ENCODE results near the gene SLC39A11. TPM values are rescaled to one million over a fixed set of nuclear protein-coding genes. Genes with fewer than 3 reads are reported as not detected.
"Not testable (repeated sequence)": the region's sequence is repeated elsewhere in the genome, so short reads cannot be mapped to it uniquely, and the experiment has no call there.

SLC39A11 gene
- total RNA-seq, 1 donor from 2014 or later = 46.1 TPM

GRCh38 chr17:73111386-73111785 is 18.9 kb upstream of the SLC39A11 start:
- DNase-seq (ENCODE audit: low spot score) = no peak
- no peak for ATAC-seq

GRCh38 chr17:73107191-73107590 is 14.7 kb upstream of the SLC39A11 start:
- ATAC-seq = no peak
- DNase-seq (ENCODE audit: low spot score) = no peak

- ATAC-seq = no peak
- no peak for DNase-seq (ENCODE audit: low spot score)
Measured at GRCh38 chr17:73105431-73105830, 12.9 kb upstream of the SLC39A11 start.

- no peak for ATAC-seq
- no peak for DNase-seq (ENCODE audit: low spot score)
Measured at GRCh38 chr17:73104450-73104849, 12.0 kb upstream of the SLC39A11 start.

GRCh38 chr17:73103641-73104335 is 11.3 kb upstream of the SLC39A11 start:
- DNase-seq (ENCODE audit: low spot score) = no peak
- no peak for ATAC-seq

- DNase-seq (ENCODE audit: low spot score) = no peak
- no peak for ATAC-seq
Measured at GRCh38 chr17:73101031-73101430, 8.5 kb upstream of the SLC39A11 start.

- ATAC-seq = no peak
- no peak for DNase-seq (ENCODE audit: low spot score)
Measured at GRCh38 chr17:73100363-73100762, 7.9 kb upstream of the SLC39A11 start.

- no peak for DNase-seq (ENCODE audit: low spot score)
- ATAC-seq = no peak
Measured at GRCh38 chr17:73099511-73099910, 7.0 kb upstream of the SLC39A11 start.

- no peak for ATAC-seq
- DNase-seq (ENCODE audit: low spot score) = no peak
Measured at GRCh38 chr17:73098919-73099318, 6.4 kb upstream of the SLC39A11 start.

- not testable (repeated sequence) for ATAC-seq; DNase-seq (ENCODE audit: low spot score)
Measured at GRCh38 chr17:73097973-73098765, 5.7 kb upstream of the SLC39A11 start.

- ATAC-seq = no peak
Measured at GRCh38 chr17:73096866-73097265, 4.4 kb upstream of the SLC39A11 start.

GRCh38 chr17:73096211-73096610 is 3.7 kb upstream of the SLC39A11 start:
- ATAC-seq = no peak
- DNase-seq (ENCODE audit: low spot score) = no peak

More at GRCh38 chr17:73096866-73097265, 4.4 kb upstream of the SLC39A11 start:
- DNase-seq (ENCODE audit: low spot score) = no peak

GRCh38 chr17:73093286-73093685 is 798 bp upstream of the SLC39A11 start:
- DNase-seq (ENCODE audit: low spot score) = no peak
- ATAC-seq = no peak

GRCh38 chr17:73091770-73092522 is 542 bp downstream of the SLC39A11 start:
- ATAC-seq = peak; percentile 65
- peak; percentile 59 for DNase-seq (ENCODE audit: low spot score)

- DNase-seq (ENCODE audit: low spot score) (no peak), ATAC-seq (no peak)
Measured at GRCh38 chr17:73091410-73091769, 1.1 kb downstream of the SLC39A11 start.

- ATAC-seq = peak; percentile 71
- peak; percentile 60 for DNase-seq (ENCODE audit: low spot score)
Measured at GRCh38 chr17:73090396-73091202, 1.9 kb downstream of the SLC39A11 start.

GRCh38 chr17:73089322-73090317 is 2.9 kb downstream of the SLC39A11 start:
- peak; percentile 66 for DNase-seq (ENCODE audit: low spot score)
- peak; percentile 63 for ATAC-seq

- ATAC-seq = no peak
- DNase-seq (ENCODE audit: low spot score) = no peak
Measured at GRCh38 chr17:73088561-73088960, 3.9 kb downstream of the SLC39A11 start.

- no peak for DNase-seq (ENCODE audit: low spot score)
- ATAC-seq = no peak
Measured at GRCh38 chr17:73083432-73083831, 9.1 kb downstream of the SLC39A11 start.

Measured in left lobe of liver (tissue), 2 donors.